ES-I3 (cell line): ENCODE measurements around the gene NUAK1.

ENCODE experiments used
- H3K36me3 ChIP-seq: 2 replicates; pipeline ENCODE4 v1.6.1; 2013; ENCODE audit warnings: mild to moderate bottlenecking, low read length, control low read depth, moderate library complexity; ENCODE audit not compliant: insufficient read depth
- H3K4me1 ChIP-seq: 2 replicates; pipeline ENCODE4 v1.6.1; 2013; ENCODE audit warnings: mild to moderate bottlenecking, control low read depth, low read length; ENCODE audit not compliant: insufficient read depth
- H3K9ac ChIP-seq: 2 replicates; pipeline ENCODE4 v1.6.1; 2013; ENCODE audit warnings: low read depth, mild to moderate bottlenecking, low read length, moderate library complexity
- H3K9me3 ChIP-seq: 2 replicates; pipeline ENCODE4 v1.6.1; 2013; ENCODE audit warnings: mild to moderate bottlenecking, low read length, moderate library complexity; ENCODE audit not compliant: control insufficient read depth, insufficient read depth

NUAK1 gene

DNA sequence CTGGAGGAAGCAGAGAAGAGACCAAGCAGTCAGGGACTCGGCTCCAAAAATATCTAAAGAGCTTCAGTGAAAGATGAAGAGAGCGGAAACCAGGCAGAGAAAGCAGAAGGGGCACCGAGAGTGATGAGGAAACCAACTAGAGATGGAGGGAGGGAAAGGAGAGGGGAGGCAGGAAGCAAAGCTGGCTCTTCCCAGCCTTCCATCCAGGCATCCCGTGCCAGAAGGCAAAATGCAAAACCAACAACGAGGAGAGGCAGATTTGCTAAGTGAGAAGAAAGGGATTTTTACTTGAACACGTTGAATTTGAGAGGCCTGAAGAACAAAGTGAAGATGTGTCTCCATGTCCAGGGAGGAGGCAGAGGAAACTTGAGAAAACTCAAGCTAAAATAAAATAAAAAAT, 90.1 kb downstream of the NUAK1 start:
- Histone ChIP-seq H3K4me1 (no peaks in the 10 kb centered on the region), H3K9me3 (no peaks in the 10 kb centered on the region), H3K36me3 (no peaks in the 10 kb centered on the region), H3K9ac (no peak overlapping the region)

GRCh38 chr12:106048016-106048415, 90.7 kb downstream of the NUAK1 start:
- Histone ChIP-seq H3K4me1 (no peaks in the 10 kb centered on the region), H3K9ac (no peak overlapping the region), H3K9me3 (no peaks in the 10 kb centered on the region), H3K36me3 (no peaks in the 10 kb centered on the region)

DNA sequence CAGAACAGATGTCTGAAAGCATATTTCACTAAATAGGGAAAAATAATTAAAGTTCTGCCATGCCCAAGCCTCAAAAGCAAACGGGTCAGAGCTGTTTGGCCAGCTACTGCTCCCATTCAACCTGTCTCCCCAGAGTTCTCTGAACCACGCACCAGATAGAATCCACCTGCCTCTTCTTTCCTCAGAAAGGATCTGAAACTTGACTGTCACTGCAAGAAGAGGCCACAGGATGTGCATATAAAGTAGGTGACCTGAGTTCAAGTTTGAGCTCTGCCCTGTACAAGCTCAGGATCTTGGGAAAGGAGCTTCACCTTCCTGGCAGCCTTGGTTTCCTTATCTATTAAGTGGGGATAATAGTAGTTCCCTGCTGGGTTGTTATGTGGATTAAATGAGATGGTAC, 91.8 kb downstream of the NUAK1 start:
- no peaks in the 10 kb centered on the region for H3K9me3 ChIP-seq
- H3K9ac ChIP-seq = no peak overlapping the region
- H3K36me3 ChIP-seq = no peaks in the 10 kb centered on the region
- no peaks in the 10 kb centered on the region for H3K4me1 ChIP-seq

GRCh38 chr12:106046301-106046846, 92.4 kb downstream of the NUAK1 start:
- Histone ChIP-seq H3K9ac (no peak overlapping the region), H3K36me3 (no peaks in the 10 kb centered on the region), H3K9me3 (no peaks in the 10 kb centered on the region), H3K4me1 (no peaks in the 10 kb centered on the region)

- no peaks in the 10 kb centered on the region for H3K9me3 ChIP-seq
- H3K9ac ChIP-seq = no peak overlapping the region
- no peaks in the 10 kb centered on the region for H3K4me1 ChIP-seq
- H3K36me3 ChIP-seq = no peaks in the 10 kb centered on the region
These were observed 93.5 kb downstream of the NUAK1 start for GRCh38 chr12:106045251-106045674.

DNA sequence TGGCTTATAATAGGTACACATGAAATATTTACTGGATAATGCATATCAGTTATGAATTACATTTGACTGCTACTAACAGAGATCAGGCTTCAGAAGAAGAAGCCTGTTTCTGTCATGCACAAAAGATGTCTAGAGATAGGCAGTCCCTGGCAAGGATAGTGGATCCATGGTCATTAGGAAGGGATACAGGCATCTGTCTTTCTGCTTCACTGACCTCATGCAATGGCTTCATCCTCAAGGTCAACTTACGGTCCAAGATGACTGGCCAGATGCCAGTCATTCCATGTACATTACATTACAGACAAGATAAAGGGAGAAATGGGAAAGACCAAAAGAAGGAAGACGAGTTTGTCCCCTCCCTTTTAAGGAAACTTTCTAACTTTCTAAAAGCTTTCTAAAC, 94.0 kb downstream of the NUAK1 start:
- Histone ChIP-seq H3K36me3 (no peaks in the 10 kb centered on the region), H3K9ac (no peak overlapping the region), H3K9me3 (no peaks in the 10 kb centered on the region), H3K4me1 (no peaks in the 10 kb centered on the region)

DNA sequence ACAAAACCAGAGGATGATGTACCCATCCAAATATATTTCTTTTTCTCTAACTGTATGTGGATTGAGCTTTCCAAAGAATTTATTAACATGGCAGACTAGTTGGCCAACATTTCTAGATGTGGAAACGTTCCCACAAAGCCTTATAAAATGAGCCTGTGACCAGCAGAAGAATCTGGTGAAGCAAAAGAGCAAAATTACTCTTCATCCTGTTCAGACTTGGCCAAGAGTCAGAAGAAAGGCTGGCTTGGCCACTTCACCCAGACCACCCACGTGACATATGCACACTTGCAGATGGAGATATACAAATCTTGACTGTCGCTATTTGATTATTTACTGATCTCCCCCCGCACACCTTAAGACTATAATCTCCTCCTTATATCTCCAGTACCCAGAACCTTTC, 96.7 kb downstream of the NUAK1 start:
- Histone ChIP-seq H3K36me3 (no peaks in the 10 kb centered on the region), H3K9ac (no peak overlapping the region), H3K4me1 (no peaks in the 10 kb centered on the region), H3K9me3 (no peaks in the 10 kb centered on the region)

- Histone ChIP-seq H3K36me3 (no peaks in the 10 kb centered on the region), H3K4me1 (no peaks in the 10 kb centered on the region), H3K9ac (no peak overlapping the region), H3K9me3 (no peaks in the 10 kb centered on the region)
These were observed 98.2 kb downstream of the NUAK1 start for GRCh38 chr12:106040521-106040920.

DNA sequence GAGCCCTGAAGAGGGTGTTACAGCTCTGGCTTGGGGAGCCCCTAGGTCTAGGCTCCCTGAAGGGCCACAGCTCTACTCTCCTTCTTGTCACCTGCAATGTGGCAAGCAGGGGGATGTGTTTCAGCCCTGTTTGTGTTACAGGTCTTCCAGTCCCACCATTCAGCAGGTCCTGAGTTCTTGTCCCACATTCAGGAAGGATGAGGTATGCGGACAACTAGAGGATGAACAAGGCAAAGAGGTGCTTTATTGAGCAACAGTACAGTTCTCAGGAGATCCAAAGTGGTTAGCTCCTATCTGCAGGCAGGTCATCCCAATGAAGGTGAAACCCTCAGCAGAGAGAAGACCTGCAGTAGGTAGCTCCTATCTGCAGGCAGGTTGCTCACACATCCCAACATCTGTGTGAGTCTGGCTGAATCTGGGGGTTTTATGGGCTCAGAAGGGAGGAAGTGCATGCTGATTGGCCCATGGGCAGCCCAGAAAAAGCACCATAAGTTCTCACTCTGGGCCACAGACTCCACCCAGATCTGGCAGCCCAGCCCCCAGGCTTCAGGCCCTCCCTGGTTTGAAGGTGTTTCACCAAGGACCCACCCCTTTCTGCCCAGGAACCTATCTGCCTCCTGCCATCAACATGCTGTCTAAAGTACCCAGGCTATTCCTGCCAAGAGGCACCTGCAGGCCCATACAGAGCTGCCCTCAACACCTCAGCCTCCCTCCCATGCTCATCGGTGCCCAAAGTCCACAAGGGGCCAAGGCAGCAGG, 98.9 kb downstream of the NUAK1 start:
- Histone ChIP-seq H3K36me3 (no peaks in the 10 kb centered on the region), H3K9me3 (no peaks in the 10 kb centered on the region), H3K9ac (no peak overlapping the region), H3K4me1 (no peaks in the 10 kb centered on the region)

DNA sequence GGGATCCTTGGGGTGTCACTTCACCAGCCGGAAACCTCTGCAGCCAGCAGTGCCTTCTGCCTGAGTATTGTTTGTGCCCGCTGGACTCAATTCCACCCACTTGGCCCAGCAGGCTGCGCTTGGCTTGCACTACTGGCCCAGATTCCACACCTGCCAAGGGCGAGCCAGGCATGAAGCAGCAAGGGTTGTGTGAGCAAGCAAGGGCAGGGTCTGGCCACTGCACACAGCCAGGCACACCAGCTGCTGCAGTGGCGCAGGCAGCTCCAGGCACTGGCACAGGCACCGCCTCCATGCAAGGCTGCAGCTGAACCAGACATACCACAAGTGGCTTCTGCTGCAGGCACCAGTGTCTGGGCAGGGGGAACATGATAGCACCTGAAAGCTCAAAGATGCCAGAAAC, 99.5 kb downstream of the NUAK1 start:
- no peaks in the 10 kb centered on the region for H3K9me3 ChIP-seq
- H3K4me1 ChIP-seq = no peaks in the 10 kb centered on the region
- no peaks in the 10 kb centered on the region for H3K36me3 ChIP-seq
- H3K9ac ChIP-seq = no peak overlapping the region

- Histone ChIP-seq H3K9ac (no peak overlapping the region), H3K4me1 (no peaks in the 10 kb centered on the region), H3K9me3 (no peaks in the 10 kb centered on the region), H3K36me3 (no peaks in the 10 kb centered on the region)
These were observed 101.0 kb downstream of the NUAK1 start for GRCh38 chr12:106037524-106038298.

DNA sequence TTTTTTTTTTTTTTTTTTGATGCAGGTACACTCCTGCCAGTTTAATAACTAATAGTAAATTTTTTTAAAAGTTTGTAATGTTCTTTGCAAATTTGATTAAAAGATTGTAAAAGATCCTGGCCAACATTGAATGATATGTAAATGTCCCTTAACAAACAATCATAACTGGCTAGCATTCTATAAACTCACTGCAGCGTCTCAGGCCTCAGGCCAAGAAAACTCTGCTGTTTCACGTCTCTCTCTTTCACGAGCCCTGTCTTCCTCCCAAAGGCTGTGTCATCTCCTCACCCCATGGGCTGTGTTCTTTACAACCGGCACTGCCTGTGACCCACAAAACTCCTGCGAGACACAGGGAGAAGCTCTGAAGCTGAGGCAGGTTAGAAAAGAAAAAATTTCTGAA, 103.3 kb downstream of the NUAK1 start:
- Histone ChIP-seq H3K4me1 (peaks cover 7% of the 10 kb centered on the region), H3K36me3 (no peaks in the 10 kb centered on the region), H3K9me3 (no peaks in the 10 kb centered on the region), H3K9ac (no peak overlapping the region)

GRCh38 chr12:106034316-106034715, 104.4 kb downstream of the NUAK1 start:
- no peaks in the 10 kb centered on the region for H3K36me3 ChIP-seq
- peaks cover 13% of the 10 kb centered on the region for H3K4me1 ChIP-seq
- H3K9me3 ChIP-seq = no peaks in the 10 kb centered on the region

DNA sequence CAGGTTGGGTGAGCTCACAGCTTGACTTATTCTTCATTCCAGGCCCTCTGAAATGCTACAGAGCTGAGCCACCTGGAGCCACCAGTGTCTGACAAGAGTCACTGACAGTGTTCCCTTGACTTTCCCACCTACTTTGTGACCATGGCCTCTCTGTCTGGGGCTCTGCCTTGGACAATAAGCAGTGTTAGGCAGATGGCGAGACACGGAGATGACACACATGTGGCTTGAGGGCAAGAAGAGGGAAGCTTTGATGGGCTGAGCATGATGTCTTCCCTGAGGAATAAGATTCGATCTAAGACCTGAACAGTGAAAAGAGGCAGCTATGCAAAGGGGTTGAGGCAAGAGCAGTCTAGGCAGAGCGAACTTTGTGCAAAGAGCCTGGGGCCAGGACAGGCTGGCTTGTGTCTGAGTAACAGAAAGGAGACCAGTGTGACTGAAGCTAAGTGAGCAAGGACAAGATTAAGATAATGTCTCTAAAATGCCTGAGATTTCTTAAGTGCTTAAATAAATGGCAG, 105.5 kb downstream of the NUAK1 start:
- Histone ChIP-seq H3K9ac (no peak overlapping the region), H3K9me3 (no peaks in the 10 kb centered on the region), H3K4me1 (peaks cover 13% of the 10 kb centered on the region), H3K36me3 (no peaks in the 10 kb centered on the region)

More at GRCh38 chr12:106034316-106034715, 104.4 kb downstream of the NUAK1 start:
- no peak overlapping the region for H3K9ac ChIP-seq

GRCh38 chr12:106032623-106032925, 106.2 kb downstream of the NUAK1 start:
- no peaks in the 10 kb centered on the region for H3K9me3 ChIP-seq
- no peaks in the 10 kb centered on the region for H3K36me3 ChIP-seq
- H3K4me1 ChIP-seq = peaks cover 13% of the 10 kb centered on the region
- no peak overlapping the region for H3K9ac ChIP-seq
